CD4-positive, alpha-beta T cell treated with Interferon alpha-2 for 1 hour (primary cell): ENCODE results near the gene ANKRD61.
"Not testable (repeated sequence)": the region's sequence is repeated elsewhere in the genome, so short reads cannot be mapped to it uniquely, and the experiment has no call there.

ENCODE experiments used
- DNase-seq, 2 donors: peaks; one replicate each; pipeline ENCODE4 v3.0.0-alpha.2; 2020 to 2022

ANKRD61 gene

GRCh38 chr7:6032167-6032566, 991 bp downstream of the ANKRD61 start:
- peak in 1 of 2 donors; percentile 15 for DNase-seq

GRCh38 chr7:6032641-6033040, 1.5 kb downstream of the ANKRD61 start:
- no peak for DNase-seq

- no peak for DNase-seq
These were observed 4.0 kb downstream of the ANKRD61 start for GRCh38 chr7:6035165-6035564.

GRCh38 chr7:6035686-6036085, 4.5 kb downstream of the ANKRD61 start:
- no peak for DNase-seq

GRCh38 chr7:6049780-6050179, 18.6 kb downstream of the ANKRD61 start:
- no peak for DNase-seq

- DNase-seq, result not testable (repeated sequence)
These were observed 20.0 kb downstream of the ANKRD61 start for GRCh38 chr7:6051185-6051584.

- DNase-seq, result no peak
These were observed 25.4 kb downstream of the ANKRD61 start for GRCh38 chr7:6056616-6057015.

- DNase-seq, result no peak
These were observed 26.3 kb downstream of the ANKRD61 start for GRCh38 chr7:6057316-6058129.

GRCh38 chr7:6059941-6060340, 28.8 kb downstream of the ANKRD61 start:
- DNase-seq, result not testable (repeated sequence)

GRCh38 chr7:6071406-6071805, 40.2 kb downstream of the ANKRD61 start:
- peak in 1 of 2 donors; percentile 19 for DNase-seq

GRCh38 chr7:6074612-6075380, 43.6 kb downstream of the ANKRD61 start:
- no peak for DNase-seq

- peak in 1 of 2 donors; percentile 6 for DNase-seq
These were observed 47.4 kb downstream of the ANKRD61 start for GRCh38 chr7:6078548-6078947.

GRCh38 chr7:6083047-6083446, 51.9 kb downstream of the ANKRD61 start:
- DNase-seq, result not testable (repeated sequence)
